Stimulated activated CD4-positive, alpha-beta T cell treated with anti-CD3 and anti-CD28 coated beads, TNF-alpha, amount 100 ng/mL, for 1 hour (primary cell): ENCODE data around the gene CMA1.

ENCODE experiments used
- DNase-seq, 3 donors: peaks; one replicate each; pipeline ENCODE4 v3.0.0-alpha.2; 2020; ENCODE audit warnings: low read depth in 3 of 3, low spot score in 1 of 3

CMA1 gene

DNA sequence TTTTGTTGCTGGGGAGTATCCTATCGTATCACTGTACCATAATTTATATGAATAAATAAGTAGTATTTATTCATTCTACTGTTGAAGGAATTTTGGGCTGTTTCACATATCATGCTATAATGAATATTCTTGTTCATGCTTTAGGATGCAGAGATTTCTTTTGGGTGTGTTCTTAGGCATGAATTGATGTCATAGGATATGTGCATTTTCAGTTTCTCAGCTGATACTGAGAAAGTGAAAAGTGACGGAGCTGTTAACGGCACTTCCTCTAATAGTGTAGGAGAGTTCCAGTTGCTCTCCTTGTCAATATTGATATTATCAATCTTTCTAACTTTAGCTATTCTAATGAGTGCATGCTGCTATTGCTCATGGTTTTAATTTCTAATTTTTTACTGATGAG lies 42.3 kb downstream of the CMA1 start:
- DNase-seq = no peak

DNA sequence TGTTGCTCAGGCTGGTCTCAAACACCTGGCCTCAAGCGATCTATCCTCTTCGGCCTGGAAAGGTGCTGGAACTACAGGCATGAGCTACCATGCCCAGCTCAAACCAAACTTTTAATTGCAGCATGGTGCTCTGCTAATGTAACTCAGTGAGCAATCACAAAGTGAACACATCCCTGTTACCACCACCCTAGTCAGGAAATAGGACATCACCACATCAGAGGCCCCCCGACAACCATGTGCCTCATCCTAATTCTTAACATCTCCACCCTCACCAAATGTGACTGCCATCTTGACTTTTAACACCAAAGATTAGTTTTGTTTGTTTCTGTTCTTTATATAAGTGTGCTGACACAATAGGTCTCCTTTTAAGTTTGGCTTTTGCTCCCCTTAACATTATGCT lies 42.7 kb downstream of the CMA1 start:
- no peak for DNase-seq

DNA sequence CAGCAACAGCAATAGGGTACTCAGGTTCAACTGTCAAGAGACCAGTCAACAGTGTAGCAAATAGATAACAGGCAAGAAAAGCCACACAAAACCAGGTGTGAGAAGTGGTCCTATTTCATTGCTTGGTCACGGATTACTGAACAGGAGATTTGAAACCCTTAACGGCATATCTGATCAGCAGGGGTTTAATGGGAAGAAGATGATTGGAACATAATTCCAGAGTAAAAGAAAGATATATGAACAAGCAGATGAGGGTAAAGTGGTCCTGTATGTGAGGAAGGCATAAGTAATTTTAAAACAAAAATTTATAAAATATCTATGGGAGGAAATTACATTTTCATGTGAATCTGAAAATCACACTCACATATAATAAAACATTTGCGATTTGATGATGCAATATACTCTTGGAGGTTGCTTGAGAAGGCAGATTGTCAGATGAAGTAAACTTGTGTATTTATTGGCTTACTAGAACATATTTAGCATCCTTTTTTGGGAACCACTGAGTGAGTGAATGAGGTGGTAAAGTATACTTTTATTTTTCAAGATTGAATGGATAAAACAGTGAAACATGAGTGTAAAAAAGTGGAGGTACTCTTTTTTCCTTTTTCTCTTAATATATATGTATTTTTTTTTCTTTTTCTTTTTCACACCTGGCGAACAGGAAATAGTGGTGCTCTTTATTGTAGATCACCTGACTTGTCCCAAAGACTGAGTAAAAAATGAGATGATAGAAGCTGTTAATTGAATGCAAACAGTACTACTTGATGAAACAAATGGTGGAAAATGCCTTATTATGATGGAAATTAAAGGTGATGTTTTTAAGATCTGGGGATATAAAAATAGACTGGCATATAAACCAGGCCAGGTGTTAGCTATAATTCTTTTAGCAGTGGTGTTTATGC lies 43.9 kb downstream of the CMA1 start:
- no peak for DNase-seq

DNA sequence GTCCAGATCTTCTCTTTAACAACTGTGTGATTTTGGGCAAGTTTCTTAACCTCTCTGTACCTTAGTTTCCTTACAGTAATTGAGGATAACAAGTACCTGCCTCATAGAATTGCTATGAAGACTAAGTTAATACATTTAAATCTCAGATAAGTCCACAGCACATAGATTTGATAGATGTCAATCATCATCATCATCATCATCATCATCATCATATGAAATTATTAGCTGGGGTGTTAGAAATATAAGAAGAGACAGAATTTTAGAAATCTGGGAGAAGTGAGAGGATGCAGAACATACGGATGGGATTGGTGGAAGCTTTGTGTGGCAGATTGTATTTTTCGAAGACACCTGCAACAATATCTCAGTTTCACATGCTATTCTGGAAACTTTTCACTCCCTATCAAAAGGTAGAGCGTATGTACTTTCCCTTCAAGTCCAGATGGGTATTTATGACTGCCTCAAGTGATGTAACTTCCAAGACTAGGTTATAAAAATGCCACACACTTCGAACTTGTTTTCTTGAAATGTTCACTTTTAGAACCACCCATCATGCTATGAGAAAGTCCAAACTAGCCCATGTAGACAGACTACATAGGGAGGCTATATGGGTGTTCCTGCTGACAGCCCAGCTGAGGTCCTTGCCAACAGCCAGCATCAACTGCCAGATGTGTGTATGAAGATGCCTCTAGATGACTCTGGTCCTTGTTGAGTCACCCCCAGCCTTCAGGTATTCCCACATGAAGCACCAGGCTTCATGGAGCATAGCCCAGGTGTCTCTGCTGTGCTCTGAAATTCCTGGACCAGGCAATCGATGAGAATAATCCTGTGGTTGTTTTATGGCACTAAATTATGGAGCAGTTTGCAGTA lies 44.8 kb downstream of the CMA1 start:
- no peak for DNase-seq

DNA sequence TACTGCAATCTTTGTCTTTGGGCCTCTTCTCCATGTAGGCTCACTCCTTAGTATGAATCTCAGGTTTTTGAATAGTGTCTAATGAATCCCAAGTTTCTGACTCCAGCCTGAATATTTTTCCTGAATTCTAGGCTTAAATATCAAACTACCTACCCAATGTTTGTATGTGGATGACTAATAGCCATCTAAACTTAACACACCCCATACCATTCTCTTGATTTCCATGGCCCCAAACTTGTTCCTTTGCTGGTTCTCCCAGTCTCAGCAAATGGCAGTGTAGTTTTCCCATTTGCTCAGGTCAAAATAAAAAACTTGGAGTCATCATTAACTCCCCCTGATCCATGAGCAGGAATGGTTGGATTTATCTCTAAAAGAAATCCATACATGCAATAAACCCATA lies 46.7 kb downstream of the CMA1 start:
- no peak for DNase-seq

DNA sequence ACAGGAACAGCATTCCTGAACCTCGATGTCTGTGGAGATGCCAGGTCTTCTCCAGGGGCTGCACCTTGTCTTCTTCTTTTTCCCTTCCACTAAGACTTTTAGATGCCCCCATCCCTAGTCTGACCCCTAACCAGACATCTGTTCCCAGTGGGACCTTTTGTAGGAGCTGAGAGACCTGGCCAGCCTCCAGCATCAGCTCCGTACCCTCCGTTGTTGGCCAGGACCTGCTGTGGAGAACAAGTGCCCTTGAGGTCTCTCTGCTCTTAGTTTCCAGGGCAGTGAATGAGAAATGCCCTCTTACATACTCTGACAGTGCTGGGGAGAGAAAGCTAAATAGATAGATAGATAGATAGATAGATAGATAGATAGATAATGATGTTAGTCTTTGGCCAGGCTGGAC lies 48.7 kb downstream of the CMA1 start:
- DNase-seq = no peak

DNA sequence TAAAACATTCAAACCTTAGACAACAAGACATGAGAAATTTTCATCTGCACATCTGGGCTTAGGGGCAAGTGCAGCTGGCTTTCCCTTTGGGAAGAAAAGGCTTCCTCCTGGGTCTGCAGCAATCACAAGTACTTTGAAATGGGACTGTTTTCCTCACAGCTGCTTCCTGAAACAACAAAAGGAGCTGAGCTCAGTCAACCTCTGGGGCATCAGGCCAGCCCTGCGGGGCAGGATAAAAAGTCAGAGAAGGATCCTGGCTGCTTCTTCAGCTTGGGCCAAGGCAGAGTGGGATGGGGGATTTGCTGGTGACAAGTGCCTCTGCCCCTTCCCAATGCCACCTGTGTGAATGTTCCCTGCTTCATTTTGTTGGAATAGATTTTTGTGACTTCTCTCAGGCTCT lies 49.3 kb downstream of the CMA1 start:
- DNase-seq = no peak

DNA sequence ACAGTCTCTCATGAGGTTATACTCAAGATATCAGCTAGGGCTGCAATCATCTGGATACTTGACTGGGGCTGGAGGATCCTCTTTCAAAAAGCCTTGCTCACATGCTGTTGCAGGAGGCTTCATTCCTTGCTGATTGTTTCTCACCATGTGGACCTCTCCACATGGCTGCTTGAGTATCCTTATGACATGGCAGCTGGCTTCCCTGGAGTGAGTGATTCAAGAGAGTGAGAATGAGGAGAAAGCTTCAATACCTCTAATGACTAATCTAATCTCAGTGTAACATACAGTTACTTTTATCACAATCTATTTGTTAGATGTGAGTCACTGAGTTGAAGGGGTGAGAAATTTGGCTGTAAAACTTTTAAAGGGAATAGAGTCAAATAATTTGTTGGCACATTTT lies 51.1 kb downstream of the CMA1 start:
- DNase-seq = no peak
